Activated CD8-positive, alpha-beta memory T cell treated with anti-CD3 and anti-CD28 coated beads, Interleukin-2, amount 50 U/mL, for 24 hours (primary cell): Measurements from ENCODE around the gene CFAP119.

Source experiments
- DNase-seq: peaks from one replicate; pipeline ENCODE4 v3.0.0-alpha.2; 2020; ENCODE audit errors: extremely low read depth

The CFAP119 gene

GRCh38 chr16:30710971-30711370 is 50.9 kb downstream of the CFAP119 start:
- no peak for DNase-seq
